DOHH2 (cell line): ENCODE measurements around the gene OR51M1.

Source experiments
- H3F3A ChIP-seq: fragments of 200-600 bp; sonication (generic), shearing (Covaris generic); 2 replicates; pipeline ENCODE4 v1.6.0; 2016; ENCODE audit warnings: antibody characterized with exemption, mild to moderate bottlenecking; ENCODE audit not compliant: control insufficient read depth, insufficient read depth
- H3K27ac ChIP-seq: fragments of 200-600 bp; sonication (generic); 2 replicates; pipeline ENCODE4 v1.5.1; 2014; ENCODE audit warnings: low read depth, mild to moderate bottlenecking, low read length, moderate library complexity
- H3K27me3 ChIP-seq: fragments of 200-600 bp; sonication (generic); 2 replicates; pipeline ENCODE4 v1.6.1; 2014; ENCODE audit warnings: mild to moderate bottlenecking, low read length, mixed read lengths; ENCODE audit not compliant: control insufficient read depth
- H3K36me3 ChIP-seq: fragments of 200-600 bp; sonication (generic); 2 replicates; pipeline ENCODE4 v1.6.1; 2014; ENCODE audit warnings: mild to moderate bottlenecking, low read length, moderate library complexity, mixed read lengths; ENCODE audit not compliant: control insufficient read depth
- H3K4me1 ChIP-seq: fragments of 200-600 bp; sonication (generic); 2 replicates; pipeline ENCODE4 v1.6.1; 2014; ENCODE audit warnings: mild to moderate bottlenecking, low read length, mixed read lengths; ENCODE audit not compliant: control insufficient read depth
- H3K4me2 ChIP-seq: fragments of 200-600 bp; sonication (generic); 2 replicates; pipeline ENCODE4 v1.6.0; 2014; ENCODE audit warnings: mild to moderate bottlenecking, low read length, moderate library complexity
- H3K4me3 ChIP-seq: fragments of 200-600 bp; sonication (generic); 2 replicates; pipeline ENCODE4 v1.5.1; 2014; ENCODE audit warnings: mild to moderate bottlenecking, low read length, mixed read lengths
- H3K79me2 ChIP-seq: fragments of 200-600 bp; sonication (generic); 2 replicates; pipeline ENCODE4 v1.6.1; 2014; ENCODE audit warnings: mild to moderate bottlenecking, low read length, mixed read lengths; ENCODE audit not compliant: control insufficient read depth
- H3K9me2 ChIP-seq: fragments of 200-600 bp; sonication (generic); replicated peaks from 2 replicates; pipeline ENCODE4 v1.6.1; 2014; ENCODE audit warnings: mild to moderate bottlenecking, low read length, mixed read lengths; ENCODE audit not compliant: control insufficient read depth
- H3K9me3 ChIP-seq: fragments of 200-600 bp; sonication (generic); 2 replicates; pipeline ENCODE4 v1.6.1; 2014; ENCODE audit warnings: antibody characterized with exemption, low read length, mixed read lengths; ENCODE audit not compliant: control insufficient read depth, insufficient read depth
- H4K20me1 ChIP-seq: fragments of 200-600 bp; sonication (generic); 2 replicates; pipeline ENCODE4 v1.6.0; 2014; ENCODE audit warnings: low read depth, mild to moderate bottlenecking, antibody characterized with exemption, low read length, moderate library complexity; ENCODE audit not compliant: control insufficient read depth, insufficient read depth
- CTCF ChIP-seq: fragments of 200-600 bp; sonication (generic); IDR thresholded peaks from one replicate; pipeline ENCODE4 v1.5.1; 2014; ENCODE audit warnings: antibody characterized with exemption, mild to moderate bottlenecking, low read depth, low read length; ENCODE audit not compliant: poor library complexity, severe bottlenecking
- EZH2phosphoT487 ChIP-seq: fragments of 200-600 bp; sonication (generic); IDR thresholded peaks from 2 replicates; pipeline ENCODE4 v1.6.1; 2017; ENCODE audit warnings: borderline replicate concordance, mild to moderate bottlenecking, antibody characterized with exemption, low read length, moderate library complexity, mixed read lengths

The OR51M1 gene

GRCh38 chr11:5366856-5367255 is 16.8 kb upstream of the OR51M1 start:
- H3K4me2 ChIP-seq, result no peak overlapping the region
- no peaks in the 10 kb centered on the region for H3K4me1 ChIP-seq
- no peaks in the 10 kb centered on the region for H3K79me2 ChIP-seq
- no peaks in the 10 kb centered on the region for H3K27me3 ChIP-seq
- no peaks in the 10 kb centered on the region for H3K9me3 ChIP-seq
- TF ChIP-seq CTCF (no peak), EZH2phosphoT487 (no peak)
- no peak overlapping the region for H3K27ac ChIP-seq
- H3F3A ChIP-seq, result no peaks in the 10 kb centered on the region
- no peaks in the 10 kb centered on the region for H4K20me1 ChIP-seq
- no peak overlapping the region for H3K4me3 ChIP-seq
- no peaks in the 10 kb centered on the region for H3K9me2 ChIP-seq
- no peaks in the 10 kb centered on the region for H3K36me3 ChIP-seq

- TF ChIP-seq EZH2phosphoT487 (no peak), CTCF (no peak)
- H3K27ac ChIP-seq, result no peak overlapping the region
- no peaks in the 10 kb centered on the region for H3K4me1 ChIP-seq
- H3K9me2 ChIP-seq, result no peaks in the 10 kb centered on the region
- H3K27me3 ChIP-seq, result no peaks in the 10 kb centered on the region
- no peak overlapping the region for H3K4me3 ChIP-seq
- H3K4me2 ChIP-seq, result no peak overlapping the region
- no peaks in the 10 kb centered on the region for H3K9me3 ChIP-seq
- no peaks in the 10 kb centered on the region for H3K79me2 ChIP-seq
- no peaks in the 10 kb centered on the region for H3F3A ChIP-seq
- no peaks in the 10 kb centered on the region for H3K36me3 ChIP-seq
- H4K20me1 ChIP-seq, result no peaks in the 10 kb centered on the region
Observed at GRCh38 chr11:5367448-5368074, 16.1 kb upstream of the OR51M1 start.

- H3K4me2 ChIP-seq, result no peak overlapping the region
- H4K20me1 ChIP-seq, result no peaks in the 10 kb centered on the region
- no peak overlapping the region for H3K4me3 ChIP-seq
- no peaks in the 10 kb centered on the region for H3K79me2 ChIP-seq
- H3K4me1 ChIP-seq, result no peaks in the 10 kb centered on the region
- H3K36me3 ChIP-seq, result no peaks in the 10 kb centered on the region
- H3F3A ChIP-seq, result no peaks in the 10 kb centered on the region
- no peak overlapping the region for H3K27ac ChIP-seq
- H3K27me3 ChIP-seq, result no peaks in the 10 kb centered on the region
- H3K9me3 ChIP-seq, result no peaks in the 10 kb centered on the region
- TF ChIP-seq CTCF (no peak), EZH2phosphoT487 (no peak)
- no peaks in the 10 kb centered on the region for H3K9me2 ChIP-seq
Observed at GRCh38 chr11:5368502-5369043, 15.0 kb upstream of the OR51M1 start.
